Endometrial microvascular endothelial cells (primary cell): ENCODE measurements around the gene IRS1. TPM values are rescaled to one million over a fixed set of nuclear protein-coding genes. Genes with fewer than 3 reads are reported as not detected.
"Not testable (repeated sequence)": the region's sequence is repeated elsewhere in the genome, so short reads cannot be mapped to it uniquely, and the experiment has no call there.

Source experiments
- in situ Hi-C: cut with HindIII; loops from 2 replicates; pipeline ENCODE4 v1.10.0; 2017; ENCODE audit warnings: low sequenced_read_pairs, low pct_unique_long_range_greater_than_20kb; ENCODE audit errors: inconsistent ontology term
- total RNA-seq: library from RNA; depleted of rRNA; stranded (reverse); fragments of >200 nt; gene quantifications from one replicate; pipeline ENCODE4 v1.2.3, GENCODE V29; 2015; ENCODE audit errors: inconsistent ontology term

Gene IRS1, protein sequence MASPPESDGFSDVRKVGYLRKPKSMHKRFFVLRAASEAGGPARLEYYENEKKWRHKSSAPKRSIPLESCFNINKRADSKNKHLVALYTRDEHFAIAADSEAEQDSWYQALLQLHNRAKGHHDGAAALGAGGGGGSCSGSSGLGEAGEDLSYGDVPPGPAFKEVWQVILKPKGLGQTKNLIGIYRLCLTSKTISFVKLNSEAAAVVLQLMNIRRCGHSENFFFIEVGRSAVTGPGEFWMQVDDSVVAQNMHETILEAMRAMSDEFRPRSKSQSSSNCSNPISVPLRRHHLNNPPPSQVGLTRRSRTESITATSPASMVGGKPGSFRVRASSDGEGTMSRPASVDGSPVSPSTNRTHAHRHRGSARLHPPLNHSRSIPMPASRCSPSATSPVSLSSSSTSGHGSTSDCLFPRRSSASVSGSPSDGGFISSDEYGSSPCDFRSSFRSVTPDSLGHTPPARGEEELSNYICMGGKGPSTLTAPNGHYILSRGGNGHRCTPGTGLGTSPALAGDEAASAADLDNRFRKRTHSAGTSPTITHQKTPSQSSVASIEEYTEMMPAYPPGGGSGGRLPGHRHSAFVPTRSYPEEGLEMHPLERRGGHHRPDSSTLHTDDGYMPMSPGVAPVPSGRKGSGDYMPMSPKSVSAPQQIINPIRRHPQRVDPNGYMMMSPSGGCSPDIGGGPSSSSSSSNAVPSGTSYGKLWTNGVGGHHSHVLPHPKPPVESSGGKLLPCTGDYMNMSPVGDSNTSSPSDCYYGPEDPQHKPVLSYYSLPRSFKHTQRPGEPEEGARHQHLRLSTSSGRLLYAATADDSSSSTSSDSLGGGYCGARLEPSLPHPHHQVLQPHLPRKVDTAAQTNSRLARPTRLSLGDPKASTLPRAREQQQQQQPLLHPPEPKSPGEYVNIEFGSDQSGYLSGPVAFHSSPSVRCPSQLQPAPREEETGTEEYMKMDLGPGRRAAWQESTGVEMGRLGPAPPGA (N-terminal part only)
- total RNA-seq: 0.28 TPM

DNA sequence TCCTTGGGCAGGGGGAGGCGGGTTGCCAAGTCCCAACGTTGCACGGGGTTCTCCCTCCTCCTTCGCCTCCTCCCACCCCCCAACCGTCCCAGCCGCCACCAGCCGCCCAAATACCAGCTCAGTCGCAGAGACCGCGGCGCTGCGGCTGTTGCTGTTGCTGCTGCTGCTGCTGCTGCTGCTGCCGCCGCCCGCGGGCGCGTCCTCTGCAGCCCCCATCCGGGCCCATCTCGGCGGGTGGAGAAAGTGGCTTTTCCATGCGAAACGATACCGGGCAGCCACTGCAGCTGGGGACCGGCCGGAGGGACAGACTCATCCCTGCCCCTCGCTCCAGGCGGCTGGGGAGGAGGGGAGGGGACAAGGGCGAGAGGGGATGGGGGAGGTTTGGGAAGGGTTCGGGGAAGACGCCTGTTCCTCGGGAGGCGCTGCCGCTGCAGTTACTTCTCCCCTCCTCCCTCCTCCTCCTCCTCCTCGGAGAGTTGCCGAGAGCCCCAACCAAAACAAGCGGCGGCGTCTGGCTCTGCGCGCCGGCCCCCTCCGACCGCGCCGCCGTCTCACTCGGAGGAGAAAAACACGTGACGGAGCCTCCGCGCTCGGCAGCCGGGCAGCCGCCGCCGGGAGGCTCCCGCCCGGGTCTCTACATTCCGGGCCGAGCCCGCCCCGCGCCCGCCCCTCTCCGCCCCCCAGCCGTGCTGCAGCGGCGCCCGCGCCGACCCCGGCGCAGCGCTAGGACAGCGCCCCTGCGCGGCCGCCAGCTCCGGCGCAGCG is at the start of gene IRS1:
Gene IRS1 (minus strand): TSS at position 610 of the 765 bp plus-strand sequence. CDS start 1,082 bp downstream, outside the sequence.
- in situ Hi-C loops: no loop called here

DNA sequence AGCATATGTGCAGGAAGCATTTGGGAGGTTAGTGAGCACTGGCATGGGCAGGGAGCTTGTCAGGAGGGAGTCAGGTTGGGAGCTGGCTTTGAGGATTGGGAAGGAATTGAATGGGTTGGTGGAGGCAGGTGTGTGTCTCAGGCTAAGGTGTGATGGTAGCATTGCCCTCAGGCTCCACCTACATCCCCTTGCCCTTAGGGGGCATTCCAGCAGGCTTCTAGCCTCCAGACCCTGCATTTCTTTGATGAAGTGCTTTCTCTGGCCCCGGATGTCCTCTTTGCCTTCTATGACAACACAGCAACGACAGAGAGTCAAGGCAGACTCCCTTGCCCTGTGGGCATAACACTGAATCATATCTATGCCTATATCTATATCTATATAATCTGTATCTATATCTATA is 49.7 kb upstream of the IRS1 start:
- in situ Hi-C loops: no loop called here

DNA sequence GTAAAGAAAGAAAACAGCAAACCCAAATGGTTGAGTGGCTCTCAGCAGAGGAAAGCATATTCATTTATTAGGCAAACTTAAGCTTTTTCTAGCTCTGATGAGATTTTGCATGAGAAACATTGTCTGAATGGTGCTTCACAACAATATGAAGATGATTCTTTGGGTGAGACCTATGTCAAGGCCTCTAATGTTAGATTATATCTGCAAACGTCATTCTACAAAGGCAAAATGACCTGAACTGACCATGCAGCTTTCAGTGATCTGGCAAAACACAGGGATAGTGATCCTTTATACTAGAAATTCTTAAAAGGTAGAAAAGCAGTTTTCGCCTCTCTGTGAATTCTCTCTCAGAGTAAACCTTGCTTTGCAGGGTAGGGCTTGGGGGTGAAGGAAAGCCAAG is 47.9 kb upstream of the IRS1 start:
- in situ Hi-C loops: no loop called here

DNA sequence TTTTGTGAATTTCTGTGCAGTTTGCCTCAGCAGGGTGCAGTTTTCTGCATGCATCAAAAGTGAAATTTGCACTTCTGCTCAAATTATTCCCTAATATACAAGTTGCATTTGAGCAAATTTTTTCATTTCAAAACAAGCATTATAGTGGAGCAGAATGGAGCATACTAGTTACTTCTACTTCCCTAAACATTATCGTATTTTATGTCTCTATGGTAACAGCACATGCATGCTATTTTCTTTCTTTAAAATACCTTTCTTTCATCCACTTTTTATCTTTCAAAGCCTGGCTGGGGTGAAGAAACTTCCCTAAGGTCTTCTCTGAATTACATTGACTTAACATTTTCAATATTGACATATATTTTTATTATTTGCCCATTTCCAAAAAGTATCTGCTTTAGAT is 47.5 kb upstream of the IRS1 start:
- in situ Hi-C loops: no loop called here

DNA sequence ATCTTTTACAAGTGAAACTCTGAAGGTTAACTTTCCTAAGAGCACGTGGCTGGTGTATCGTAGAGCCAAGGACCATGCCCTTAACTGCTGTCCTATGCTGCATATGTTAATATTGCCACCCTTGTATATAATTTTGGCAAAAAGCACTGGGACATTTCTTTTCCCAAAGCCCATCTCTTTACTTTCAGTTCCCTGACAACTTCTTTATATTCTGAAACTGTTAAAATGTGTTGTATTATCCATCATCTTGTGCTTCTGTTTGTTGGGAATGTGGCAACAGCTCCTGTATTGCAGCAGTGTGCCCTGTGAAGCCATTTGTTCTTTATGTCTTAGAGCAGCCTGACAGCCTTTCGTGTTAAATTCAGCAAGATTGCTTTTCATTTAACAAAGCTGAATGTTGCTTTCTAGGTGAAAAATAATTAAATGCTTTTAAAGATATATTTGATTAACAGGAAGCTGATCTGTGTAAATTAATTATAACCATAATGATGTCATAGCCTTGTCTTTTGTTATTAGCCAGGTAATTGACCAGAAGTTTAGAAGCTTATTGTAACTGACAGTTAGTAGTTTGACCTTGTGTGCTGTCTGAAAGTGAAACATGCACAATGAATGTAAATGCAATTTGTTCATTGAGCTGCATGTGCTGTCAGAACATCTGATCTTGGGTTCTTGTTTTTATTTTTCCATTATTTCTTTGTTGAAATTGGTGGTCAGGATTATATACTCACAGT is 45.9 kb upstream of the IRS1 start:
- in situ Hi-C loops: no loop called here

DNA sequence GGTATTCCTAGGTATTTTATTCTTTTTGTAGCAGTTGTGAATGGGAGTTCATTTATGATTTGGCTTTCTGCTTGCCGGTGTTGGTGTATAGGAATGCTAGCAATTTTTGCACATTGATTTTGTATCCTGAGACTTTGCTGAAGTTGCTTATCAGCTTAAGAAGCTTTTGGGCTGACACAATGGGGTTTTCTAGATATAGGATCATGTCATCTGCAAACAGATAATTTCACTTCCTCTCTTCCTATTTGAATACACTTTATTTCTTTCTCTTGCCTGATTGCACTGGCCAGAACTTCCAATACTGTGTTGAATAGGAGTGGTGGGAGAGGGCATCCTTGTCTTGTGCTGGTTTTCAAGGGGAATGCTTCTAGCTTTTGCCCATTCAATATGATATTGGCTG is 43.4 kb upstream of the IRS1 start:
- in situ Hi-C loops: not testable (repeated sequence)

DNA sequence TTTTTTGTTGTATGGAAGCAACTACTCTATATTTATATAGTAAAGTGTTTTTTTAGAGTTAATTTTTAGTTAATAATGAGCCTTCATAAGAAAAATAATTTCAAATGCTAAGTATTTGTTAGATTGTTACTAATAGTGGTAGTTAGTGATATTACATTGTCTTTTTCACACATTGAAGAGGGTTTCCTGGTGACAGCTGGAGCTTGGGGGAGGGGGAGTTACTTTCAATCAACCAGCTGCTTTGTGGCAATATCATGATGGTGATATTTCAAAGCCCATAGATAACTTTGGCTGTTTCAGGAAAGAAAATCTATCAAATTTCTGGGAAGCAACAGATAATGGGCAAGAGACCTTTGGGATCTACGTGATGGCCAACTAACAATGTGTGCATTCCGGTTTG is 40.3 kb upstream of the IRS1 start:
- in situ Hi-C loops: no loop called here

DNA sequence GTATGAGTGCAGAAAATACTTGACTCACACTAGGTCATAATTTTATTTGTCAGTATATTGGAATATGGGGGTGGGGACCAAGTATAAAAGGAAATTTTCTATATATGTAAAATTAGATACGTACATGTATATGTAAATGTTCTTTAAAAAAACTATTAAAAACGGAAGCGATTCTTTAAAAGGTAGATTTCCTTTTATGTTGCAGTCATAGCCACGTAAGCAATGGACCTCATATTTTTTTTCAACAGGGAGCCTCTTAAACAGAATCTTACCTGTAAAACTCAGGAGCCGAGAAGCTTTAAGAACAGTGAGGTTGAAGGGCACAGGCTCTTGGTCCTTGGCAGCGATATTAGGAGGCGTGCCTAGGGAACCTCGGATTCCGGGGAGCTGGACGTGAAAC is 39.5 kb upstream of the IRS1 start:
- in situ Hi-C loops: no loop called here

DNA sequence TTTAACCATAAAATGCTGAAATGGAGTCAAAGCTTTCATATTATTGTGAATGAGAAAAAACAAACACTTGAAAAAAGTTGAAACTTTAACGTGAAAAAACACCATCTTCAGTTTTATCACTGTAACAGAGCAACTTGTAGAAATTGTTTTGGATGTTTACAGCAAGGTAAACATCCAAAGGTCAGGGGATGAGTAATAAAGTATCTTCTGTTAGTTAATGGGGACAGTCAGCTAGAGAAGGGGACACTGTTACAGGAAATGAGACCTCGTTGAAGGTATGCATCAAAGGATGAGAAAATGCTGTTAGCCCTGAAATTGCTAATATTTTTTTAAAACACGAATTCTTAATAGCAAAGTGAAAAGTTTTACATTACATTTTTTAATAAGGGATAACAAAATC is 39.1 kb upstream of the IRS1 start:
- in situ Hi-C loops: no loop called here

DNA sequence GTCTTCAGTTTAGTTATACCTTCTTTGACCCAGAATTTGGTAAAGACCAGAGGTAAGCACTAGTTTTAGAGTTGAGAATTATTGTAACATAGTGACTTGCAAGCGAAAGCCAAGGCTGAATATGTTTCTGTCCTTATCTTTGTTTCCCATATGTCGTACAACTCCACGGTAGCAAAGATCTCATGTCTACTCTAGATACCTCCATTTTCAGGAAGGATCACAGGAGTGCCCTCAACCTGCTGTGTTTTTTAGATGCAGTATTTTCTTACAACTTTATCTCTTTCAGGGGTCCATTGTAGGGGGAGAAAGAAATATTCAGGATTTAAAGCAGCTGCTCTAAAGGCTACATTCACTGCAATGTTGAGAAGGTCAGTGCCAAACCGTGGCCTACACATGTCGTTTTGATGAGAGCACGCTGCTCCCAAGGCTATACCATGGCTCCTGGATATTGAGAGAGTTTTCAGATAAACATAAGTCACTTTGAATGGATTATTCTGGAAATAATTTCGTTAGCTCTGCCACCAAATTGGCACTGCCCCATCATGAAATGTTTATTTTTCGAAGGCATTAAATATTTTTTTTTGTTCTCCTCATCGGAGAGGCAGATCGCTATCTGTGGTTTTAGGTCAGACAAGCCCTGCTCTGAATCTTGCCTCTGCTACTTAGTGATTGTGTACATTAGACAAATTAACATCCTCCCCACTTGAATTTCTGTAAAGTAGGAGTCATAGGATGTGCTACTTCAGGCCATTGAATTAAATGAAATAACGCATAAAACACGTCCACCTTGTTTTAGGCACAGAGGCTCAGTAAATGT is 38.4 kb upstream of the IRS1 start:
- in situ Hi-C loops: no loop called here

DNA sequence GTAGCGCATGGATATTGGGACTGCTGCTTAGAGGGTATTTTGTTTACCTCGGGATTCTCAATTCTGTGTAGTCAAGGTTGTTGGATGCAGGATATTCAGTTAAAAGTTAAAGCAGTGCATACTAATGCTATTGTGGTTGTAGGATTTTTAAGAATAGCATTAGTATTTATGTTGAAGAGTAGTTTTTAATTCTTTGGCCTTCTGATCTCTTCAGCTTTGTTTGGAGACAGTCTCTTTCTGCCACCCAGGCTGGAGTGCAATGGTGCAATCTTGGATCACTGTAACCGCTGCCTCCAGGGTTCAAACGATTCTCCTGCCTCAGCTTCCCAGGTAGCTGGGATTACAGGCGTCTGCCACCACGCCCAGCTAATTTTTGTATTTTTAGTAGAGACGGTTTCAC is 37.7 kb upstream of the IRS1 start:
- in situ Hi-C loops: no loop called here

DNA sequence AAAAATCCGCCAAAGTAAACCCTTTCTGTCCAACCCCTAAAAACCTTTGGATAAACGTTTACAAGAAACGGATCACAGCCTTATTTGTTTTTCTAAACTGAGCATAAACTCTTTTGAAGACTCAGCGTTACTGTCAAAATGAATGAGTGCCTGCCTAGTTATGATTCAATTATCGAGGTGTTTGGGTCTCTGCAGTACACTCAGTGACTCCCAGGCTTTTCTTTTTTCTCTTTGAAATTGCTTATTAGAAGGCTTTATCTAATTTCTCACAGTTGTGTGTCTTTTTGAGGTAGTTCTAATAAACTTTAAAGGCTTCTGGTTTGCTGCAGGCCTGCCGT is 36.9 kb upstream of the IRS1 start:
- in situ Hi-C loops: no loop called here

DNA sequence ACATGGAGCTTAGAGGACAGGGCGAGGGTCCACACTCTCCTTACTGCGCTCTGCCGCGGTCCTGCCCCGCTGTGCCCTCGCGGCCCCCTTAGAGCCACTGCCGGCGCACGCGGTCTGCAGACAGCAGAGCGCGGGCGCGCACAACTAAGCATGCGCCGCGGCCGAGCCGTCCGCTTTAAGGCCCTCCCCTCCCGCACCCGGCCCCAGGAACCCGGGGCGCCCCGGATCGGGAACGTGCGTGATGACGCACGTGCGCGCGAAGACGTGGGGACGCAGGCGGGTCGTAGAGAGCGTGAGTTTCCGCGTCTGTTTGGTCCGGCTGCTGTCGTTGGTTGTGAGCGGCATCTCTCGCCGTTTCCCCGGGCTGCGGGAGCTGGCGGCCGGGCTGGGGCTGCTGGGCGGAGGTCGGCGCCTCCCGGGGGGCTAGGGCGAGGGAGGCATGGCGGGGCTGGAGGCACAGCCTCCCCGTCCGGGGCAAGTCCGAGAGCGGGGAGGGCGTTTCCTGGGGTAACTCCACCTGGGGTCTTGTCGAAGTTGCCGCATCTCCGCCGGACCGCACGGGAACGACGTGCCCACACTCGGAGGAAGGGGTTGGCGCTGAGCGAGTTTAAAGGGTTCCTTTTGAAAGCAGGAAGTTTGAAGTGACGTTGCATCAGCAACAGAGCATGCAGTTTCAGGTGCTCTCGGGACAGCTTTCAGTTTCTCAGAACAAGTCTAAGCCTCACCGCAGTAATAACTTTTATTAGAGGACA is 36.4 kb upstream of the IRS1 start, which contains the start of gene RHBDD1:
Gene RHBDD1 (plus strand): TSS at position 259 of the 752 bp plus-strand sequence. CDS start 28,640 bp downstream, outside the sequence.
- in situ Hi-C loops: no loop called here

DNA sequence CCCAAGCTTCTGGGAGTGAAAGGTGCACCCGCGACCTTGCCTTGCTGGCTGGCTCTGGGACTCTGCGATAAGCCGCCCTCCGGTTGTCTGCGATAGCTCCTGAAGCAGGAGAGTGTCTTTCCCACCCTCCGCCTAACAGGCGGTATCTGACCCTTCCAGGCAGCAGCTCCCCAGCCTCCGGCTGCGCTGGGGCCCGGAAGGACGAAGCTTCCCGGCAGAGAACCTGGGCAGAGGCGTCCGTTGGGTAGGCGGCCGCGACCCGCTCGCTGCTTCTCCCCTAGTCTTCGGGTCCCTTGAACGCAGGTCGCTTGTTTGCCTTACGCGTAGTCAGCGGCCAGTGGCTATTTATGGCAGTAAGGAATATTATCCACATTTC is 35.8 kb upstream of the IRS1 start:
- in situ Hi-C loops: no loop called here

DNA sequence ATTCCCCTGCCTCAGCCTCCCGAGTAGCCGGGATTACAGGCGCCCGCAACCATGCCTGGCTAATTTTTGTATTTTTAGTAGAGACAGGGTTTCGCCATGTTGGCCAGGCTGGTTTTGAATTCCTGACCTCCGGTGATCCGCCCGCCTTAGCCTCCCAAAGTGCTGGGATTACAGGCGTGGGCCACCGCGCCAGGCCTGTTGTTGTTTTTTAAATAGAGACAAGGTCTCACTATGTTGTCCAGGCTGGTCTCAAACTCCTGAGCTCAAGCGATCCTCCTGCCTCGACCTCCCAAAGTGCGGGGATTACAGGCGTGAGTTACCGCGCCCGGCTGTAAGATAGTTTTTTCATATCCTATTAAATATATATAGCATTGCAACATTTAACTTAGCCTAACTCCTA is 35.3 kb upstream of the IRS1 start:
- in situ Hi-C loops: not testable (repeated sequence)

DNA sequence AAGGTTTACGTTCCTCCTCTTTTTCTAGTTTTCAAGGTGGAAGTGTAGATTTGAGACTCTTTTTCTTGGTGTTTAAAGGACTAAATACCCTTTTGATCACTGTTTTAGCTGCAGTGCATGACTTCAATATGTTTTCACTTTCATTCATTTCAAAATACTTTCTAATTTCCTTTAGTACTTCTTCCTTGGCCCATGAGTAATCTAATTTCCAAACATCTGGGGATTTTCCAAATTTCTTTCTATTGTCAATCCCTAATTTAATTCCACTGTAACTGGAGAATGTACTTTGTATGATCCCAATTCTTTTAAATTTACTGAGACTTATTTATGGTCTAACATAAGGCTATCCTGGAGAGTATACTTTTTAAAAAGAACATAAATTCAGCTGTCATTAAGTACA is 32.4 kb upstream of the IRS1 start:
- in situ Hi-C loops: no loop called here

DNA sequence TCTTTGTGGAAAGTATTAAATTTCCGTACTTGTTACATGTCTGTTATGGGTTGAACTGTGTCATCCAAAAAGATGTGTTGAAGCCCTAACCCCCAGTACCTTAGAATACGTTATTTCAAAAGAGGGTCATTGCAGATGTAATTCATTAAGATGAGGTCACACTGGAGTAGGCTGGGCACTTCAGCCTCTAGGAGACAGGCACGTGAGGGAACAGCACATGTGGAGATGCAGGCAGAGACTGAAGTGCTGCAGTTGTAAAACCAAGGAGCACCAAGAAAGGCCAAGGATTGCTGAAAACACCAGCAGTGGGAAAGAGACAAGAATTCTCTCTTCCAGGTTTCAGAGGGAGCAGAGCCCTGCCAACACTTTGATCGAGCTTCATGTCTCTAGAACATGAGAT is 31.6 kb upstream of the IRS1 start:
- in situ Hi-C loops: no loop called here
